ENCODE measurements around the gene VWA1.

DNA sequence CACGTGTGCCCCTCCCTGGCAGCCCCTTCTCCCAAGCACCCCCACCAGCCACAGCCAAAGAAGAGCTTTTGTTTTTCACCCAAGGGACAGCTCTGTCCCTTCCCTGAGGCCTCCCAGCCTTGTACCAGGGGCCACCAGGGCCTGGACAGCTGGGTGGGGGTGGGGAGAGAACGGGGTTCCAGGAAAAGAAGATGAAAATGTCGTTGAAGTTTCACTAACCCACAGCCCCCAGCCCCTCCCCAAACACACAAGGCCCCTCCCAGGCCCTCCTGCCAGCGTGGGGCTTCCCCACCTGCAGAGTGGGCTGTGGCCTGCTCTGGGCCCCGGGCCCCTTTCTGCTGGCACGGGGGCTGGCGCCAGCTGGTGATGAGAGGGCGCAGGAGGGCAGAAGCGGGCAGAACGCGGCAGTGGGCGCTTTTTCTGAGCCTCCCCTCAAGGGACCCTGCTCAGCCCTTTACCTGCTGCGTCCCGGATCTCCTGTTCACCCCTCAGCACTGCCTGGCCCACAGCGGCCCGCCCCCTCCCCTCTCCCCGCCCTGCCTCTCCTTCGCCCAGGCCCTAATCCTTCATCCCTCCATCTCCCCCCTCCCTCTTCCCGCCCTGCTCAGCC, 8.9 kb upstream of the VWA1 start:
- TF ChIP-seq, protein P1, sequence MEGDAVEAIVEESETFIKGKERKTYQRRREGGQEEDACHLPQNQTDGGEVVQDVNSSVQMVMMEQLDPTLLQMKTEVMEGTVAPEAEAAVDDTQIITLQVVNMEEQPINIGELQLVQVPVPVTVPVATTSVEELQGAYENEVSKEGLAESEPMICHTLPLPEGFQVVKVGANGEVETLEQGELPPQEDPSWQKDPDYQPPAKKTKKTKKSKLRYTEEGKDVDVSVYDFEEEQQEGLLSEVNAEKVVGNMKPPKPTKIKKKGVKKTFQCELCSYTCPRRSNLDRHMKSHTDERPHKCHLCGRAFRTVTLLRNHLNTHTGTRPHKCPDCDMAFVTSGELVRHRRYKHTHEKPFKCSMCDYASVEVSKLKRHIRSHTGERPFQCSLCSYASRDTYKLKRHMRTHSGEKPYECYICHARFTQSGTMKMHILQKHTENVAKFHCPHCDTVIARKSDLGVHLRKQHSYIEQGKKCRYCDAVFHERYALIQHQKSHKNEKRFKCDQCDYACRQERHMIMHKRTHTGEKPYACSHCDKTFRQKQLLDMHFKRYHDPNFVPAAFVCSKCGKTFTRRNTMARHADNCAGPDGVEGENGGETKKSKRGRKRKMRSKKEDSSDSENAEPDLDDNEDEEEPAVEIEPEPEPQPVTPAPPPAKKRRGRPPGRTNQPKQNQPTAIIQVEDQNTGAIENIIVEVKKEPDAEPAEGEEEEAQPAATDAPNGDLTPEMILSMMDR (conservative IDR thresholded peaks at IDR 0.05; ENCODE audit: low read depth in 2 of 2), result no peak
- TF ChIP-seq EZH2phosphoT487 (IDR thresholded peaks at IDR 0.05; ENCODE audit: unreplicated experiment) (no peak), POLR2AphosphoS5 (IDR thresholded peaks at IDR 0.05; ENCODE audit: low read depth) (no peak), STAT1 (IDR thresholded peaks at IDR 0.05; ENCODE audit: unreplicated experiment) (no peak), JUNB (IDR thresholded peaks at IDR 0.05; ENCODE audit: unreplicated experiment) (no peak), NANOG (IDR thresholded peaks at IDR 0.05; ENCODE audit: borderline replicate concordance) (no peak), ZNF331 (CRISPR knock-in tag; IDR thresholded peaks at IDR 0.05; ENCODE audit: low read depth) (no peak), CREB1 (CRISPR knock-in tag; IDR thresholded peaks at IDR 0.05; ENCODE audit: low read depth) (no peak)
- TF ChIP-seq, protein P2, sequence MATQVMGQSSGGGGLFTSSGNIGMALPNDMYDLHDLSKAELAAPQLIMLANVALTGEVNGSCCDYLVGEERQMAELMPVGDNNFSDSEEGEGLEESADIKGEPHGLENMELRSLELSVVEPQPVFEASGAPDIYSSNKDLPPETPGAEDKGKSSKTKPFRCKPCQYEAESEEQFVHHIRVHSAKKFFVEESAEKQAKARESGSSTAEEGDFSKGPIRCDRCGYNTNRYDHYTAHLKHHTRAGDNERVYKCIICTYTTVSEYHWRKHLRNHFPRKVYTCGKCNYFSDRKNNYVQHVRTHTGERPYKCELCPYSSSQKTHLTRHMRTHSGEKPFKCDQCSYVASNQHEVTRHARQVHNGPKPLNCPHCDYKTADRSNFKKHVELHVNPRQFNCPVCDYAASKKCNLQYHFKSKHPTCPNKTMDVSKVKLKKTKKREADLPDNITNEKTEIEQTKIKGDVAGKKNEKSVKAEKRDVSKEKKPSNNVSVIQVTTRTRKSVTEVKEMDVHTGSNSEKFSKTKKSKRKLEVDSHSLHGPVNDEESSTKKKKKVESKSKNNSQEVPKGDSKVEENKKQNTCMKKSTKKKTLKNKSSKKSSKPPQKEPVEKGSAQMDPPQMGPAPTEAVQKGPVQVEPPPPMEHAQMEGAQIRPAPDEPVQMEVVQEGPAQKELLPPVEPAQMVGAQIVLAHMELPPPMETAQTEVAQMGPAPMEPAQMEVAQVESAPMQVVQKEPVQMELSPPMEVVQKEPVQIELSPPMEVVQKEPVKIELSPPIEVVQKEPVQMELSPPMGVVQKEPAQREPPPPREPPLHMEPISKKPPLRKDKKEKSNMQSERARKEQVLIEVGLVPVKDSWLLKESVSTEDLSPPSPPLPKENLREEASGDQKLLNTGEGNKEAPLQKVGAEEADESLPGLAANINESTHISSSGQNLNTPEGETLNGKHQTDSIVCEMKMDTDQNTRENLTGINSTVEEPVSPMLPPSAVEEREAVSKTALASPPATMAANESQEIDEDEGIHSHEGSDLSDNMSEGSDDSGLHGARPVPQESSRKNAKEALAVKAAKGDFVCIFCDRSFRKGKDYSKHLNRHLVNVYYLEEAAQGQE (IDR thresholded peaks at IDR 0.05; ENCODE audit: unreplicated experiment), result no peak
